Measurements from ENCODE around the gene IREB2.
A peak's percentile ranks its signal among the peaks of the same experiment; 100 is the strongest.

IREB2 gene

DNA sequence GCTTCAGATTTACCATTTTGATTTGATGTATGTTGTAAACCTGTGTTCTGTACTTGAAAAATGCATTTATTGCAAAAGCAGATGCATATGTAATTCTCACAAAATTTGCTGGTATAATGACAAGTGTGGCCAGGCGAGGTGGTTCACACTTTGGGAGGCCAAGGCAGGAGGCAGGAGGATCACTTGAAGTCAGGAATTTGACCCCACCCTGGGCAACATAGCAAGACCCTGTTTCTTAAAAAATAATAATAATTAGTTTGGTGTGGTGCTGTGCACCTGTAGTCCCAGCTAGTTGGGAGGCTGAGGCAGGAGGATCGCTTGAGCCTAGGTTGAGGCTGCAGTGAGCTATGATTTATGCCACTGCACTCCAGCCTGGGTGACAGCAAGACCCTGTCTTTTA, 64.6 kb downstream of the IREB2 start:
- Histone ChIP-seq H3K27me3 (ENCODE audit: insufficient read depth, poor library complexity, severe bottlenecking) (peaks cover 15% of the 10 kb centered on the region), H3K4me3 (replicated peaks; ENCODE audit: insufficient read depth, low read length) (no peak overlapping the region), H3K27ac (replicated peaks) (no peak overlapping the region)
- TF ChIP-seq, protein P1, sequence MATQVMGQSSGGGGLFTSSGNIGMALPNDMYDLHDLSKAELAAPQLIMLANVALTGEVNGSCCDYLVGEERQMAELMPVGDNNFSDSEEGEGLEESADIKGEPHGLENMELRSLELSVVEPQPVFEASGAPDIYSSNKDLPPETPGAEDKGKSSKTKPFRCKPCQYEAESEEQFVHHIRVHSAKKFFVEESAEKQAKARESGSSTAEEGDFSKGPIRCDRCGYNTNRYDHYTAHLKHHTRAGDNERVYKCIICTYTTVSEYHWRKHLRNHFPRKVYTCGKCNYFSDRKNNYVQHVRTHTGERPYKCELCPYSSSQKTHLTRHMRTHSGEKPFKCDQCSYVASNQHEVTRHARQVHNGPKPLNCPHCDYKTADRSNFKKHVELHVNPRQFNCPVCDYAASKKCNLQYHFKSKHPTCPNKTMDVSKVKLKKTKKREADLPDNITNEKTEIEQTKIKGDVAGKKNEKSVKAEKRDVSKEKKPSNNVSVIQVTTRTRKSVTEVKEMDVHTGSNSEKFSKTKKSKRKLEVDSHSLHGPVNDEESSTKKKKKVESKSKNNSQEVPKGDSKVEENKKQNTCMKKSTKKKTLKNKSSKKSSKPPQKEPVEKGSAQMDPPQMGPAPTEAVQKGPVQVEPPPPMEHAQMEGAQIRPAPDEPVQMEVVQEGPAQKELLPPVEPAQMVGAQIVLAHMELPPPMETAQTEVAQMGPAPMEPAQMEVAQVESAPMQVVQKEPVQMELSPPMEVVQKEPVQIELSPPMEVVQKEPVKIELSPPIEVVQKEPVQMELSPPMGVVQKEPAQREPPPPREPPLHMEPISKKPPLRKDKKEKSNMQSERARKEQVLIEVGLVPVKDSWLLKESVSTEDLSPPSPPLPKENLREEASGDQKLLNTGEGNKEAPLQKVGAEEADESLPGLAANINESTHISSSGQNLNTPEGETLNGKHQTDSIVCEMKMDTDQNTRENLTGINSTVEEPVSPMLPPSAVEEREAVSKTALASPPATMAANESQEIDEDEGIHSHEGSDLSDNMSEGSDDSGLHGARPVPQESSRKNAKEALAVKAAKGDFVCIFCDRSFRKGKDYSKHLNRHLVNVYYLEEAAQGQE (IDR thresholded peaks at IDR 0.05; ENCODE audit: insufficient replicate concordance, low read depth) = no peak
- TF ChIP-seq SPI1 (IDR thresholded peaks at IDR 0.05; ENCODE audit: borderline replicate concordance, low read depth) = no peak
- TF ChIP-seq, protein P2, sequence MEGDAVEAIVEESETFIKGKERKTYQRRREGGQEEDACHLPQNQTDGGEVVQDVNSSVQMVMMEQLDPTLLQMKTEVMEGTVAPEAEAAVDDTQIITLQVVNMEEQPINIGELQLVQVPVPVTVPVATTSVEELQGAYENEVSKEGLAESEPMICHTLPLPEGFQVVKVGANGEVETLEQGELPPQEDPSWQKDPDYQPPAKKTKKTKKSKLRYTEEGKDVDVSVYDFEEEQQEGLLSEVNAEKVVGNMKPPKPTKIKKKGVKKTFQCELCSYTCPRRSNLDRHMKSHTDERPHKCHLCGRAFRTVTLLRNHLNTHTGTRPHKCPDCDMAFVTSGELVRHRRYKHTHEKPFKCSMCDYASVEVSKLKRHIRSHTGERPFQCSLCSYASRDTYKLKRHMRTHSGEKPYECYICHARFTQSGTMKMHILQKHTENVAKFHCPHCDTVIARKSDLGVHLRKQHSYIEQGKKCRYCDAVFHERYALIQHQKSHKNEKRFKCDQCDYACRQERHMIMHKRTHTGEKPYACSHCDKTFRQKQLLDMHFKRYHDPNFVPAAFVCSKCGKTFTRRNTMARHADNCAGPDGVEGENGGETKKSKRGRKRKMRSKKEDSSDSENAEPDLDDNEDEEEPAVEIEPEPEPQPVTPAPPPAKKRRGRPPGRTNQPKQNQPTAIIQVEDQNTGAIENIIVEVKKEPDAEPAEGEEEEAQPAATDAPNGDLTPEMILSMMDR (IDR thresholded peaks at IDR 0.05; ENCODE audit: insufficient read depth, low read length) = no peak
- no peak for TF ChIP-seq POLR2AphosphoS5 (IDR thresholded peaks at IDR 0.05; ENCODE audit: low read depth)
- no peak for TF ChIP-seq GABPA (IDR thresholded peaks at IDR 0.05; ENCODE audit: low read depth)
- DNase-seq (ENCODE audit: low read depth in 1 of 2, low spot score in 1 of 2) = no peak

DNA sequence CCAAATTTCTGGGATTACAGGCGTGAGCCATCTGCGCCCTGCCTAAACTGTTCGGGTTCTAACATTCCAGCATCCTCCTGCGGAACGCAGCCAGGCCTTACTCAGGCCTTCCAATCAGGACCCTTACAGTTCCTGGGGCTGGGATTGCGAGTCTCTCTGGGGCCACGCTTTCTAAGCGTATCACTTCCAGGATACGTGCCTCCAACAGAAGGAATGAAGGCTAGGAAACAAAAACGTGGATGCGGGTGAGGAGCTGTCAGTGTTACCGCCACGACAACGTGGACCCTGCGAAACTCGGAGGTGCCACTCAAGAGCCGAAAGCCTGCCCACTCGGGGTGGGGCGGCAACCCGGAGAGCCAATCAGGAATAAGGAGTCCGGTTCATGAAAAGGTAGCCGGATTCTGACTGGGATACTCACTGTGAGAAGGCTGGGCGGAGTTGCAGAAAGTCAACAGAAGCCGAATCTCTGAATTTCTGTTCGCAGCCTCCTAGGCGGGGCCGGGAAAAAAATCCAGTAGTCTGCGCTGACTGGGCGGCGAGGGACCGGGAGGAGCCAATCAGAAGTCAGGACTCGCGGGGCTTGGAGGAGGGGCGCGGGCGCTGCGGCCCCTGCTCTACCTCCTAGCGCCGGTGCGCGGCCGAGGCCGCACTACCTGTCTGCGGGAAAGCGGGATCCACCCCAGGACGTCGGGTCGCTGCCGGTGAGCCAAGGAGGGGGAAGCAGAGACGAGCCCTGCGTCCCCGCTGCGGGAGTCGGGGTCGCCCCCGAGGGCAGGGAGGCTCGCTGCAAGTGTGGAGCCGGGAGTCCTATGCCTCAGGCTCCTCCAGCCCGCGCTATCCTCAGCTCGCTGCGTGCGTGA, 69.2 kb downstream of the IREB2 start, which contains the start of gene HYKK:
Gene HYKK (plus strand): TSS at position 607 of the 860 bp plus-strand sequence. CDS start 5,512 bp downstream, outside the sequence.
- TF ChIP-seq, protein P2 (IDR thresholded peaks at IDR 0.05; ENCODE audit: insufficient read depth, low read length) = no peak
- no peak for TF ChIP-seq POLR2AphosphoS5 (IDR thresholded peaks at IDR 0.05; ENCODE audit: low read depth)
- TF ChIP-seq, protein P1 (IDR thresholded peaks at IDR 0.05; ENCODE audit: insufficient replicate concordance, low read depth) = no peak
- TF ChIP-seq SPI1 (IDR thresholded peaks at IDR 0.05; ENCODE audit: borderline replicate concordance, low read depth) = no peak
- no peak for TF ChIP-seq GABPA (IDR thresholded peaks at IDR 0.05; ENCODE audit: low read depth)
- H3K27ac ChIP-seq (replicated peaks) = no peak within 1 kb of the TSS

DNA sequence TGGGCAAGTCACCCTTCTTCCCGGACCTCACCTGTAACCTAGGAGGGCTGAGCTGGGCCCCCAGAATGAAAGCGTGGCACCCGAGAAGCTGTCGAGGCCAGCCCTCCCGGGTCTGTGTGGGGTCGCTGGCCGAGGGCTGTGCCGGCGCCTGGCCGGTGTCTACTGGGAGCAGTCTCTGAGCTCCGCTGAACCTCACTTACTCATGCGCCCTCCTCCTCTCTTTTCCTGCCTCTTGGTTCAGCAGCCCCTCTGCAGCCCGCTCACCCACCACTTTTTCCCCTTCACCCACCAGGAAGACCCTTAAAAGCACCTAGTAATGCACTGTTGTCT, 69.8 kb downstream of the IREB2 start:
- Histone ChIP-seq H3K27me3 (ENCODE audit: insufficient read depth, poor library complexity, severe bottlenecking) (peaks cover 28% of the 10 kb centered on the region), H3K27ac (replicated peaks) (no peak overlapping the region), H3K4me3 (replicated peaks; ENCODE audit: insufficient read depth, low read length) (peak overlapping the region; percentile 71)
- TF ChIP-seq SPI1 (IDR thresholded peaks at IDR 0.05; ENCODE audit: borderline replicate concordance, low read depth) = no peak
- TF ChIP-seq POLR2AphosphoS5 (IDR thresholded peaks at IDR 0.05; ENCODE audit: low read depth) = no peak
- TF ChIP-seq, protein P1 (IDR thresholded peaks at IDR 0.05; ENCODE audit: insufficient replicate concordance, low read depth) = no peak
- no peak for TF ChIP-seq GABPA (IDR thresholded peaks at IDR 0.05; ENCODE audit: low read depth)
- TF ChIP-seq, protein P2 (IDR thresholded peaks at IDR 0.05; ENCODE audit: insufficient read depth, low read length) = no peak
- DNase-seq (ENCODE audit: low read depth in 1 of 2, low spot score in 1 of 2) = no peak

More for the DNA sequence above, 69.2 kb downstream of the IREB2 start, which contains the start of gene HYKK:
- DNase-seq (ENCODE audit: low read depth in 1 of 2, low spot score in 1 of 2) = peak; percentile 65 to 72
- Histone ChIP-seq H3K27me3 (ENCODE audit: insufficient read depth, poor library complexity, severe bottlenecking) (peaks cover 28% of the 10 kb centered on the region), H3K4me3 (replicated peaks; ENCODE audit: insufficient read depth, low read length) (peak within 1 kb of the TSS; percentile 71)
